Mucosa of descending colon (tissue), 3 donors: Measurements from ENCODE around the gene UVRAG. TPM values are rescaled to one million over a fixed set of nuclear protein-coding genes. Genes with fewer than 3 reads are reported as not detected.

Experiments used
- ATAC-seq: fragments of 200-7000 bp; cut with Tn5 transposase; one replicate; pipeline ENCODE4 v1.9.1; 2020; ENCODE audit warnings: mild to moderate bottlenecking, moderate library complexity
- DNase-seq, 3 donors: peaks; one replicate each; pipeline ENCODE4 v3.0.0-alpha.2; 2020
- H3K36me3 ChIP-seq: fragments of 200-600 bp; one replicate; pipeline ENCODE4 v1.8.0; 2021; ENCODE audit warnings: low read depth, mild to moderate bottlenecking
- H3K4me1 ChIP-seq: fragments of 200-600 bp; one replicate; pipeline ENCODE4 v1.8.0; 2021; ENCODE audit warnings: low read depth, mild to moderate bottlenecking
- H3K4me3 ChIP-seq: fragments of 200-600 bp; one replicate; pipeline ENCODE4 v1.8.0; 2021; ENCODE audit warnings: mild to moderate bottlenecking
- H3K9me3 ChIP-seq: fragments of 200-600 bp; one replicate; pipeline ENCODE4 v1.8.0; 2021; ENCODE audit warnings: mild to moderate bottlenecking
- intact Hi-C, 2 donors: fragments of 100-400 bp; cut with DNase I in 1 of 2; cut with micrococcal nuclease in 1 of 2; formaldehyde crosslinking; loops; one replicate each; pipeline versions ENCODE4 v1.11.0 to v1.11.1; 2022; cut with DNase I, micrococcal nuclease
- total RNA-seq, 3 donors: library from RNA; stranded (reverse); fragmentation: NEBNext Ultra II Directional in 2 of 3; extraction: Animal tissue kit (Norgen Biotek cat#: 25700) in 2 of 3; gene quantifications; one replicate each; pipeline versions ENCODE4 v1.2.1 to v1.2.4, GENCODE V29; 2021 to 2023
- TF ChIP-seq, protein P1 (sequence below): fragments of 200-600 bp; IDR thresholded peaks from one replicate; pipeline ENCODE4 v1.8.0; 2022; ENCODE audit warnings: antibody characterized with exemption, mild to moderate bottlenecking
- donor health status: DM: no; HTN: no; CAD: no; lungs with moderate emphysema.
- donor health status: DM: no; HTN: no; CAD: no.
- donor health status: DM: no; HTN: yes; CAD: no.

UVRAG gene
- total RNA-seq, 3 donors from 2014 or later: 14.9 to 37.1 (median 16.9) TPM

DNA sequence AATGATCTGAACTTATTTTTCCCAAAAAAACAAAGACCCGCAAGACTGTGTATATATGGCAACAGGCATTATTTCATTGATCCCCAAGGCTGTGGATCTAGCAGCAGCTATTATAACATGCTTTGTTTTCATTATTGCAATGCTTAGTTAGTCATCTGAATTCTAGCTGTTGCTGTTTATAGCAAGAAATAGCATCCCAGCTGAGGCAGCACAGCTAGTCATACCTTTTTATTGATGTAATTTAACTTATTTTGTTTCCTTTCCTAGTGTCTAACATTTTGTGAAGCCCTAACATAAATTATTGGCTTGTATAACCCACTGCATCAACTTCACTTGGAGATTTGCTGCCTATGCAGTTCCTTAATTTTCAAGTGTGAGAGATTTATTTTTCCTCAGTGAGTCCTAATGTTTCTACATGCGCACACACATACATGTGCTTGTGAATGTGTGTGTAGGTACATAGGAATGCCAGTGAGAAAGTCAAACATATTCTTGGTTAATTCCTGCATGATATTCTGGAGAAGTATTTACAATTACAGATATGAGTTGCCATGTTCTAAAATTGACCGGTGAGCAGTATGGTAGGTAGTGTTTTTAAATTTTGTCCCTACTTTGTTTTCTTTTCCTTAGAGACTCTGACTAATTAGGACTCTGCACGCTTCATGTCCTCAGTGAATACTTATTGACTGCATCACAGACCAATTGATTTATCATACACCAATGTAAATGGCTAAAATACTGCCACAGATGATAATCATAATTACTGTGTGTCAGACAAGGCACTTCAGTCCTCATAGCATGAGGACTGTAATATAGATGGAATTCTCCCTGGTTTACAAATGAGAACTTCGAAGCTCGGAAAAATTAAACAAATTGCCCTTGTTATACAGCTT is 272.0 kb downstream of the UVRAG start:
- no peaks in the 10 kb centered on the region for H3K36me3 ChIP-seq
- DNase-seq: no peak
- no peak overlapping the region for H3K4me3 ChIP-seq
- no peaks in the 10 kb centered on the region for H3K4me1 ChIP-seq
- ATAC-seq: no peak
- intact Hi-C loops: no loop called here
- TF ChIP-seq, protein P1, sequence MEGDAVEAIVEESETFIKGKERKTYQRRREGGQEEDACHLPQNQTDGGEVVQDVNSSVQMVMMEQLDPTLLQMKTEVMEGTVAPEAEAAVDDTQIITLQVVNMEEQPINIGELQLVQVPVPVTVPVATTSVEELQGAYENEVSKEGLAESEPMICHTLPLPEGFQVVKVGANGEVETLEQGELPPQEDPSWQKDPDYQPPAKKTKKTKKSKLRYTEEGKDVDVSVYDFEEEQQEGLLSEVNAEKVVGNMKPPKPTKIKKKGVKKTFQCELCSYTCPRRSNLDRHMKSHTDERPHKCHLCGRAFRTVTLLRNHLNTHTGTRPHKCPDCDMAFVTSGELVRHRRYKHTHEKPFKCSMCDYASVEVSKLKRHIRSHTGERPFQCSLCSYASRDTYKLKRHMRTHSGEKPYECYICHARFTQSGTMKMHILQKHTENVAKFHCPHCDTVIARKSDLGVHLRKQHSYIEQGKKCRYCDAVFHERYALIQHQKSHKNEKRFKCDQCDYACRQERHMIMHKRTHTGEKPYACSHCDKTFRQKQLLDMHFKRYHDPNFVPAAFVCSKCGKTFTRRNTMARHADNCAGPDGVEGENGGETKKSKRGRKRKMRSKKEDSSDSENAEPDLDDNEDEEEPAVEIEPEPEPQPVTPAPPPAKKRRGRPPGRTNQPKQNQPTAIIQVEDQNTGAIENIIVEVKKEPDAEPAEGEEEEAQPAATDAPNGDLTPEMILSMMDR: no peak
- H3K9me3 ChIP-seq: no peaks in the 10 kb centered on the region

DNA sequence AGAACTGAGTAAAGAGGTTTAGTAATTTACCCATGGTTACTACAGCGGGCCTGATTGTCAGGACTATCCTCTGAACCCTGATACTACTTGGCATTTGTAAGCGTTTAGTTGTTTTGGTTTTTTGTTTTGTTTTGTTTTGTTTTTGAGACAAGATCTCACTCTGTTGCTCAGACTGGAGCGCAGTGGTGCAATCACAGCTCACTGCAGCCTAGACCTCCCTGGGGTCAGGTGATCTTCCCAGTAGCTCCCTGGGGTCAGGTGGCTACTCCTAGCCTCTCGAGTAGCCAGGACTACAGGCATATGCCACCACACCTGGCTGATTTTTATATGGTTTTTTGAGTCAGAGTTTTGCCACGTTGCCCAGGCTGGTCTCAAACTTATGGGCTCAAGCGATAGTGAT is 272.7 kb downstream of the UVRAG start:
- intact Hi-C loops: no loop called here
- H3K9me3 ChIP-seq: no peaks in the 10 kb centered on the region
- no peak overlapping the region for H3K4me3 ChIP-seq

GRCh38 chr11:76088511-76088910 is 273.5 kb downstream of the UVRAG start:
- TF ChIP-seq, protein P1: no peak
- no peak for DNase-seq
- ATAC-seq: no peak
- intact Hi-C loops: no loop called here
- no peak overlapping the region for H3K4me3 ChIP-seq
- no peaks in the 10 kb centered on the region for H3K36me3 ChIP-seq
- no peaks in the 10 kb centered on the region for H3K4me1 ChIP-seq
- no peaks in the 10 kb centered on the region for H3K9me3 ChIP-seq

More for the DNA sequence above, 272.7 kb downstream of the UVRAG start:
- DNase-seq (no peak), ATAC-seq (no peak)
- H3K36me3 ChIP-seq: no peaks in the 10 kb centered on the region
- no peaks in the 10 kb centered on the region for H3K4me1 ChIP-seq
- TF ChIP-seq, protein P1: no peak

DNA sequence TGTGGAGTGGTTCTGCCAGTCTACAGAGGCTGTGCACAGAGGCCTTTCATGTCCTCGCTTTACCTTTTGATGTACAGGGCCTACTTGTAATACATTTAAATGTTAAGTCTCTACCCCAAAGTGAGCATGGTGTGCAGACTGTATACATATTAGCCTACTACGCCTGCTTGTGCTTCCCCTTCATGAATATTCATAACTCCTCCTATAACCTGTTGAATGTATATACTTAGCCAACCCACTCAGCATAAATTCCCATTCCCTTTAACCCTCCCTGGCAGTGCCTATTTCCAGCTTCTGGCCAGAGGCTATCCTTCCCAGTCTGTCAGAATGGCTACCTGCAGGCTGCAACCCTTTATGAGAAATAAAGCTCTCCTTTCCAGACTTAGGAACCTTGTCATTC is 275.2 kb downstream of the UVRAG start:
- DNase-seq: no peak
- intact Hi-C loops: no loop called here
- no peaks in the 10 kb centered on the region for H3K9me3 ChIP-seq
- H3K36me3 ChIP-seq: no peaks in the 10 kb centered on the region
- ATAC-seq: no peak
- no peaks in the 10 kb centered on the region for H3K4me1 ChIP-seq
- no peak overlapping the region for H3K4me3 ChIP-seq
- TF ChIP-seq, protein P1: no peak

GRCh38 chr11:76090821-76091220 is 275.8 kb downstream of the UVRAG start:
- ATAC-seq: no peak
- Histone ChIP-seq H3K4me3 (no peak overlapping the region), H3K9me3 (no peaks in the 10 kb centered on the region), H3K36me3 (no peaks in the 10 kb centered on the region), H3K4me1 (no peaks in the 10 kb centered on the region)
- DNase-seq: no peak
- intact Hi-C loops: no loop called here
- TF ChIP-seq, protein P1: no peak
